Osteocyte (in vitro differentiated cells): ENCODE measurements around the gene CDH11. TPM values are rescaled to one million over a fixed set of nuclear protein-coding genes. Genes with fewer than 3 reads are reported as not detected.

ENCODE experiments used
- DNase-seq: peaks from one replicate; pipeline ENCODE4 v3.0.0; 2021; ENCODE audit warnings: mixed read lengths; ENCODE audit not compliant: unreplicated experiment; ENCODE audit errors: extremely low spot score
- H3K27ac Mint-ChIP-seq: one replicate; pipeline ENCODE4 v1.8.0; 2021; ENCODE audit warnings: mild to moderate bottlenecking, mixed read lengths; ENCODE audit not compliant: unreplicated experiment
- H3K27me3 Mint-ChIP-seq: one replicate; pipeline ENCODE4 v1.8.0; 2021; ENCODE audit warnings: mixed read lengths; ENCODE audit not compliant: unreplicated experiment
- H3K36me3 Mint-ChIP-seq: one replicate; pipeline ENCODE4 v1.8.0; 2021; ENCODE audit warnings: mixed read lengths; ENCODE audit not compliant: unreplicated experiment
- H3K4me1 Mint-ChIP-seq: one replicate; pipeline ENCODE4 v1.8.0; 2021; ENCODE audit warnings: mixed read lengths; ENCODE audit not compliant: unreplicated experiment
- H3K4me3 Mint-ChIP-seq: one replicate; pipeline ENCODE4 v1.8.0; 2021; ENCODE audit warnings: mild to moderate bottlenecking, moderate library complexity, mixed read lengths; ENCODE audit not compliant: unreplicated experiment
- H3K9me3 Mint-ChIP-seq: one replicate; pipeline ENCODE4 v1.8.0; 2021; ENCODE audit warnings: mixed read lengths; ENCODE audit not compliant: unreplicated experiment
- total RNA-seq: library from RNA; stranded (reverse); gene quantifications from 2 replicates; pipeline ENCODE4 v1.2.1, GENCODE V29; 2021
- TF ChIP-seq, protein P1 (sequence below): fragments of 200-600 bp; sonication (generic); IDR thresholded peaks from 2 replicates; pipeline ENCODE4 v1.5.0; 2021; ENCODE audit warnings: antibody characterized with exemption, mild to moderate bottlenecking, moderate library complexity

CDH11 gene
- total RNA-seq, 1 donor from 2014 or later = 560 TPM

GRCh38 chr16:64910356-64910755, 211.5 kb downstream of the CDH11 start:
- DNase-seq = peak; percentile 90
- Mint-ChIP-seq H3K27me3 (no peaks in the 10 kb centered on the region), H3K27ac (peak overlapping the region; percentile 95), H3K9me3 (peaks cover 6% of the 10 kb centered on the region), H3K36me3 (no peaks in the 10 kb centered on the region), H3K4me1 (peaks cover 31% of the 10 kb centered on the region), H3K4me3 (peak overlapping the region; percentile 48)
- TF ChIP-seq, protein P1, sequence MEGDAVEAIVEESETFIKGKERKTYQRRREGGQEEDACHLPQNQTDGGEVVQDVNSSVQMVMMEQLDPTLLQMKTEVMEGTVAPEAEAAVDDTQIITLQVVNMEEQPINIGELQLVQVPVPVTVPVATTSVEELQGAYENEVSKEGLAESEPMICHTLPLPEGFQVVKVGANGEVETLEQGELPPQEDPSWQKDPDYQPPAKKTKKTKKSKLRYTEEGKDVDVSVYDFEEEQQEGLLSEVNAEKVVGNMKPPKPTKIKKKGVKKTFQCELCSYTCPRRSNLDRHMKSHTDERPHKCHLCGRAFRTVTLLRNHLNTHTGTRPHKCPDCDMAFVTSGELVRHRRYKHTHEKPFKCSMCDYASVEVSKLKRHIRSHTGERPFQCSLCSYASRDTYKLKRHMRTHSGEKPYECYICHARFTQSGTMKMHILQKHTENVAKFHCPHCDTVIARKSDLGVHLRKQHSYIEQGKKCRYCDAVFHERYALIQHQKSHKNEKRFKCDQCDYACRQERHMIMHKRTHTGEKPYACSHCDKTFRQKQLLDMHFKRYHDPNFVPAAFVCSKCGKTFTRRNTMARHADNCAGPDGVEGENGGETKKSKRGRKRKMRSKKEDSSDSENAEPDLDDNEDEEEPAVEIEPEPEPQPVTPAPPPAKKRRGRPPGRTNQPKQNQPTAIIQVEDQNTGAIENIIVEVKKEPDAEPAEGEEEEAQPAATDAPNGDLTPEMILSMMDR = no peak

- TF ChIP-seq, protein P1 = no peak
- Mint-ChIP-seq H3K4me3 (no peak overlapping the region), H3K4me1 (peaks cover 31% of the 10 kb centered on the region), H3K27me3 (no peaks in the 10 kb centered on the region), H3K27ac (peak overlapping the region; percentile 43), H3K9me3 (peaks cover 14% of the 10 kb centered on the region), H3K36me3 (no peaks in the 10 kb centered on the region)
- no peak for DNase-seq
Measured at GRCh38 chr16:64907844-64908243, 214.0 kb downstream of the CDH11 start.

GRCh38 chr16:64903770-64904169, 218.1 kb downstream of the CDH11 start:
- no peak overlapping the region for H3K27ac Mint-ChIP-seq
- H3K9me3 Mint-ChIP-seq = peaks cover 14% of the 10 kb centered on the region
- no peaks in the 10 kb centered on the region for H3K36me3 Mint-ChIP-seq
- peaks cover 25% of the 10 kb centered on the region for H3K4me1 Mint-ChIP-seq
- DNase-seq = no peak
- TF ChIP-seq, protein P1 = no peak
- no peaks in the 10 kb centered on the region for H3K27me3 Mint-ChIP-seq
- no peak overlapping the region for H3K4me3 Mint-ChIP-seq

DNA sequence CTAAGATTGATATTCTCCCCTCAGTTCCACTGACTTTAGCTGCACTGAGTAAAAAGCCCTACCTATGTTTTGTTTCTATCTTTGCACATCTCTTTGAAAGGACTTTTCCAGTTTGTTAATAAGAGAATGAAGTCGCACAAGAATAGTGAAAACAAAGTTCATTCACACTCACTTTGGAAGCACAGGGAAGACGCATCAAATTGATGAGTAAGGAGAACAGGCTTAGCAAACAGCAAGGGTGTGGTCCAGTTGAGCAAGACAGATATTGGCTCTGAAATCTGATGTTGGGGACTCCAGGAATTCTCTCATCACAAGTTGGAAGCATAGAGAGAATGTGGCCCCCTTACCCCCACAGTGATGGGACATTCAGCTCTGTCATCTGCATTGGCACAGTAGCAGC, 221.3 kb downstream of the CDH11 start:
- Mint-ChIP-seq H3K4me1 (peaks cover 44% of the 10 kb centered on the region), H3K4me3 (no peak overlapping the region), H3K27ac (peak overlapping the region; percentile 29), H3K27me3 (no peaks in the 10 kb centered on the region), H3K9me3 (peaks cover 8% of the 10 kb centered on the region), H3K36me3 (no peaks in the 10 kb centered on the region)
- TF ChIP-seq, protein P1 = no peak
- no peak for DNase-seq

- peaks cover 8% of the 10 kb centered on the region for H3K9me3 Mint-ChIP-seq
- TF ChIP-seq, protein P1 = no peak
- H3K4me1 Mint-ChIP-seq = peaks cover 47% of the 10 kb centered on the region
- no peaks in the 10 kb centered on the region for H3K27me3 Mint-ChIP-seq
- H3K27ac Mint-ChIP-seq = peak overlapping the region; percentile 29
- DNase-seq = no peak
- no peak overlapping the region for H3K4me3 Mint-ChIP-seq
- H3K36me3 Mint-ChIP-seq = no peaks in the 10 kb centered on the region
Measured at GRCh38 chr16:64900019-64900418, 221.8 kb downstream of the CDH11 start.
